Measurements from ENCODE around the gene TPRG1.
A peak's percentile ranks its signal among the peaks of the same experiment; 100 is the strongest.

The TPRG1 gene

GRCh38 chr3:189339996-189340395 lies 168.2 kb downstream of the TPRG1 start:
- no peak for DNase-seq (ENCODE audit: low read depth, low spot score)

GRCh38 chr3:189340680-189341460 lies 169.1 kb downstream of the TPRG1 start:
- DNase-seq (ENCODE audit: low read depth, low spot score): no peak
- H3K27ac ChIP-seq: no peak overlapping the region

More at GRCh38 chr3:189339996-189340395, 168.2 kb downstream of the TPRG1 start:
- H3K27ac ChIP-seq: no peak overlapping the region

GRCh38 chr3:189342811-189343210 lies 171.0 kb downstream of the TPRG1 start:
- no peak for DNase-seq (ENCODE audit: low read depth, low spot score)
- H3K27ac ChIP-seq: no peak overlapping the region

- no peak for DNase-seq (ENCODE audit: low read depth, low spot score)
- H3K27ac ChIP-seq: no peak overlapping the region
Observed at GRCh38 chr3:189344996-189345395, 173.2 kb downstream of the TPRG1 start.

- no peak overlapping the region for H3K27ac ChIP-seq
- DNase-seq (ENCODE audit: low read depth, low spot score): no peak
Observed at GRCh38 chr3:189349772-189350171, 178.0 kb downstream of the TPRG1 start.

- peak; percentile 37 for DNase-seq (ENCODE audit: low read depth, low spot score)
- peak overlapping the region; percentile 95 for H3K27ac ChIP-seq
Observed at GRCh38 chr3:189353318-189353965, 181.7 kb downstream of the TPRG1 start.

- peak overlapping the region; percentile 95 for H3K27ac ChIP-seq
- DNase-seq (ENCODE audit: low read depth, low spot score): peak; percentile 26
Observed at GRCh38 chr3:189353988-189354889, 182.5 kb downstream of the TPRG1 start.

GRCh38 chr3:189355115-189355480 lies 183.3 kb downstream of the TPRG1 start:
- no peak for DNase-seq (ENCODE audit: low read depth, low spot score)
- H3K27ac ChIP-seq: peak overlapping the region; percentile 95

- peak; percentile 89 for DNase-seq (ENCODE audit: low read depth, low spot score)
- peak overlapping the region; percentile 95 for H3K27ac ChIP-seq
Observed at GRCh38 chr3:189355481-189356201, 183.9 kb downstream of the TPRG1 start.

- DNase-seq (ENCODE audit: low read depth, low spot score): no peak
- H3K27ac ChIP-seq: no peak overlapping the region
Observed at GRCh38 chr3:189360291-189360690, 188.5 kb downstream of the TPRG1 start.

- no peak for DNase-seq (ENCODE audit: low read depth, low spot score)
Observed at GRCh38 chr3:189361103-189361835, 189.5 kb downstream of the TPRG1 start.

GRCh38 chr3:189363590-189364255 lies 192.0 kb downstream of the TPRG1 start:
- no peak overlapping the region for H3K27ac ChIP-seq
- no peak for DNase-seq (ENCODE audit: low read depth, low spot score)

More at GRCh38 chr3:189361103-189361835, 189.5 kb downstream of the TPRG1 start:
- H3K27ac ChIP-seq: no peak overlapping the region

- no peak for DNase-seq (ENCODE audit: low read depth, low spot score)
- no peak overlapping the region for H3K27ac ChIP-seq
Observed at GRCh38 chr3:189365609-189366564, 194.1 kb downstream of the TPRG1 start.

- no peak for DNase-seq (ENCODE audit: low read depth, low spot score)
- no peak overlapping the region for H3K27ac ChIP-seq
Observed at GRCh38 chr3:189368384-189368783, 196.6 kb downstream of the TPRG1 start.

GRCh38 chr3:189369636-189370035 lies 197.9 kb downstream of the TPRG1 start:
- H3K27ac ChIP-seq: no peak overlapping the region
- no peak for DNase-seq (ENCODE audit: low read depth, low spot score)

- H3K27ac ChIP-seq: no peak overlapping the region
- DNase-seq (ENCODE audit: low read depth, low spot score): no peak
Observed at GRCh38 chr3:189372243-189372642, 200.5 kb downstream of the TPRG1 start.

Measured in epithelial cell of prostate (primary cell).